SU-DHL-6 (cell line): ENCODE measurements around the gene CELA2A.
"Not testable (repeated sequence)": the region's sequence is repeated elsewhere in the genome, so short reads cannot be mapped to it uniquely, and the experiment has no call there.

Source experiments
- H2AFZ ChIP-seq: fragments of 200-600 bp; sonication (generic); 2 replicates; pipeline ENCODE4 v1.6.1; 2014; ENCODE audit warnings: low read depth, mild to moderate bottlenecking, moderate library complexity, mixed read lengths, antibody characterized with exemption, low read length; ENCODE audit not compliant: severe bottlenecking
- H3F3A ChIP-seq: fragments of 200-600 bp; shearing (Covaris generic); 2 replicates; pipeline ENCODE4 v1.6.0; 2016; ENCODE audit warnings: antibody characterized with exemption, mild to moderate bottlenecking; ENCODE audit not compliant: insufficient read depth
- H3K27ac ChIP-seq: fragments of 200-600 bp; sonication (generic); 2 replicates; pipeline ENCODE4 v1.5.1; 2016; ENCODE audit warnings: low read depth, mild to moderate bottlenecking, low read length, moderate library complexity, mixed read lengths
- H3K27me3 ChIP-seq: fragments of 200-600 bp; sonication (generic), shearing (Covaris generic); 2 replicates; pipeline ENCODE4 v1.6.0; 2014; ENCODE audit warnings: mild to moderate bottlenecking, low read length
- H3K36me3 ChIP-seq: fragments of 200-600 bp; sonication (generic); 2 replicates; pipeline ENCODE4 v1.6.1; 2014; ENCODE audit warnings: mild to moderate bottlenecking, low read length, mixed read lengths
- H3K4me2 ChIP-seq: fragments of 300-600, 200-600 bp; shearing (Covaris generic), sonication (generic); 2 replicates; pipeline ENCODE4 v1.6.0; 2014; ENCODE audit warnings: low read length, low read depth, mild to moderate bottlenecking; ENCODE audit not compliant: poor library complexity, severe bottlenecking
- H3K4me3 ChIP-seq: fragments of 200-600 bp; sonication (generic); 2 replicates; pipeline ENCODE4 v1.5.1; 2014; ENCODE audit warnings: antibody characterized with exemption, low read length, mild to moderate bottlenecking, mixed read lengths; ENCODE audit not compliant: insufficient read depth, poor library complexity, severe bottlenecking
- H3K79me2 ChIP-seq: fragments of 200-600 bp; sonication (generic); 2 replicates; pipeline ENCODE4 v1.6.1; 2014; ENCODE audit warnings: mild to moderate bottlenecking, low read length, moderate library complexity; ENCODE audit not compliant: insufficient read depth
- H3K9ac ChIP-seq: fragments of 200-600 bp; sonication (generic); 2 replicates; pipeline ENCODE4 v1.7.0; 2014; ENCODE audit warnings: mild to moderate bottlenecking, low read length
- H3K9me2 ChIP-seq: fragments of 200-600 bp; sonication (generic); replicated peaks from 2 replicates; pipeline ENCODE4 v1.6.1; 2014; ENCODE audit warnings: low read length; ENCODE audit not compliant: insufficient read depth
- H3K9me3 ChIP-seq: fragments of 200-600 bp; sonication (generic); 2 replicates; pipeline ENCODE4 v1.6.1; 2014; ENCODE audit warnings: low read length, mixed read lengths; ENCODE audit not compliant: insufficient read depth
- H4K20me1 ChIP-seq: fragments of 200-600 bp; sonication (generic); 2 replicates; pipeline ENCODE4 v1.6.1; 2014; ENCODE audit warnings: low read depth, mild to moderate bottlenecking, antibody characterized with exemption, low read length, moderate library complexity, mixed read lengths
- EZH2phosphoT487 ChIP-seq: fragments of 200-600 bp; sonication (generic), shearing (Covaris generic); conservative IDR thresholded peaks from 2 replicates; pipeline ENCODE4 v1.6.1; 2018; ENCODE audit warnings: mild to moderate bottlenecking, antibody characterized with exemption, low read length, moderate library complexity, mixed read lengths
- TF ChIP-seq, protein P1 (sequence below): fragments of 200-600 bp; sonication (generic); IDR thresholded peaks from one replicate; pipeline ENCODE4 v1.5.1; 2017; ENCODE audit warnings: antibody characterized with exemption, mild to moderate bottlenecking, low read length, moderate library complexity; ENCODE audit not compliant: insufficient read depth, poor library complexity, severe bottlenecking

CELA2A gene

DNA sequence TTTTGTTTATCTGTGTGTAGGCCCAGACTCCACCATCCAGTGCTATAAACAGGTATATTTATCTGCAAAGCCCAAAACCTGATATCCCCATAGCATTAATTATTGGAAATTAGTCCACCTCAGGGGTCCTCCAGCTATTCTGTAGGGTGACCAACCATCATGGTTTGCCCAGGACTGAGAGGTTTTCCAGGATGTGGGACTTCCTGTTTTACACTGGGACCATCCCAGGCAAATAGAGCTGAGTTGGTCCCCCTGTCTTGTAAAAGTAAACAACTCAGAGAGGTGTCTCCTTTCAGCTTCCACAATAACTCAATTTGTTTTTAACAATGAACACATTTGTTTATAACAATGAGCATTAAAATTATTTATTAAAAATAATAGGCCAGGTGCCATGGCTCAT, 11.6 kb downstream of the CELA2A start:
- Histone ChIP-seq H3K79me2 (no peaks in the 10 kb centered on the region), H4K20me1 (no peaks in the 10 kb centered on the region), H3K9ac (no peak overlapping the region), H3F3A (no peaks in the 10 kb centered on the region), H3K9me3 (no peaks in the 10 kb centered on the region), H3K27me3 (no peaks in the 10 kb centered on the region), H2AFZ (no peak overlapping the region), H3K4me3 (no peak overlapping the region), H3K4me2 (no peak overlapping the region), H3K9me2 (no peaks in the 10 kb centered on the region), H3K36me3 (no peaks in the 10 kb centered on the region), H3K27ac (no peak overlapping the region)
- TF ChIP-seq EZH2phosphoT487 = no peak
- TF ChIP-seq, protein P1, sequence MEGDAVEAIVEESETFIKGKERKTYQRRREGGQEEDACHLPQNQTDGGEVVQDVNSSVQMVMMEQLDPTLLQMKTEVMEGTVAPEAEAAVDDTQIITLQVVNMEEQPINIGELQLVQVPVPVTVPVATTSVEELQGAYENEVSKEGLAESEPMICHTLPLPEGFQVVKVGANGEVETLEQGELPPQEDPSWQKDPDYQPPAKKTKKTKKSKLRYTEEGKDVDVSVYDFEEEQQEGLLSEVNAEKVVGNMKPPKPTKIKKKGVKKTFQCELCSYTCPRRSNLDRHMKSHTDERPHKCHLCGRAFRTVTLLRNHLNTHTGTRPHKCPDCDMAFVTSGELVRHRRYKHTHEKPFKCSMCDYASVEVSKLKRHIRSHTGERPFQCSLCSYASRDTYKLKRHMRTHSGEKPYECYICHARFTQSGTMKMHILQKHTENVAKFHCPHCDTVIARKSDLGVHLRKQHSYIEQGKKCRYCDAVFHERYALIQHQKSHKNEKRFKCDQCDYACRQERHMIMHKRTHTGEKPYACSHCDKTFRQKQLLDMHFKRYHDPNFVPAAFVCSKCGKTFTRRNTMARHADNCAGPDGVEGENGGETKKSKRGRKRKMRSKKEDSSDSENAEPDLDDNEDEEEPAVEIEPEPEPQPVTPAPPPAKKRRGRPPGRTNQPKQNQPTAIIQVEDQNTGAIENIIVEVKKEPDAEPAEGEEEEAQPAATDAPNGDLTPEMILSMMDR = no peak

DNA sequence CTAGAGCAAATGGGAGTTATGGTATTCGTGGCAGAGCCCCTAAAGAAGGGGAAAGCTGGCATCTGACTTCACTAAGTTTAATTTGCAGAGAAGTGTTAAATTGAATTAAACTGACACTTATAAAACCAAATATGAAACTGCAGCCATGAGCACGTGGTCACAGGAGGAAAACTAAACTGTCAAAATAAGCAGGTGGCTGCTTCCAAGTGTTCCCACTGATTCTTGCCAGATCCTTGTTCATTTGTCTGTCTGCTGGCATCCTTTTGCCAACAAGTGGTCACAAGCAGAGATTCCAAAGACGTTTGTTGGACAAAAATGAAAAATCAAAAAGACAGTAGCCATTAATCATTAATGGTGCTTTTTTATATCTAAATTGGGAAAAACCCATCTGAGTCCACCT, 12.8 kb downstream of the CELA2A start:
- no peak for TF ChIP-seq EZH2phosphoT487
- TF ChIP-seq, protein P1 = no peak
- Histone ChIP-seq H3K4me3 (no peak overlapping the region), H3K79me2 (no peaks in the 10 kb centered on the region), H3K9ac (no peak overlapping the region), H3F3A (no peaks in the 10 kb centered on the region), H2AFZ (no peak overlapping the region), H4K20me1 (no peaks in the 10 kb centered on the region), H3K27ac (no peak overlapping the region), H3K27me3 (no peaks in the 10 kb centered on the region), H3K9me3 (no peaks in the 10 kb centered on the region), H3K36me3 (no peaks in the 10 kb centered on the region), H3K9me2 (no peaks in the 10 kb centered on the region), H3K4me2 (no peak overlapping the region)

DNA sequence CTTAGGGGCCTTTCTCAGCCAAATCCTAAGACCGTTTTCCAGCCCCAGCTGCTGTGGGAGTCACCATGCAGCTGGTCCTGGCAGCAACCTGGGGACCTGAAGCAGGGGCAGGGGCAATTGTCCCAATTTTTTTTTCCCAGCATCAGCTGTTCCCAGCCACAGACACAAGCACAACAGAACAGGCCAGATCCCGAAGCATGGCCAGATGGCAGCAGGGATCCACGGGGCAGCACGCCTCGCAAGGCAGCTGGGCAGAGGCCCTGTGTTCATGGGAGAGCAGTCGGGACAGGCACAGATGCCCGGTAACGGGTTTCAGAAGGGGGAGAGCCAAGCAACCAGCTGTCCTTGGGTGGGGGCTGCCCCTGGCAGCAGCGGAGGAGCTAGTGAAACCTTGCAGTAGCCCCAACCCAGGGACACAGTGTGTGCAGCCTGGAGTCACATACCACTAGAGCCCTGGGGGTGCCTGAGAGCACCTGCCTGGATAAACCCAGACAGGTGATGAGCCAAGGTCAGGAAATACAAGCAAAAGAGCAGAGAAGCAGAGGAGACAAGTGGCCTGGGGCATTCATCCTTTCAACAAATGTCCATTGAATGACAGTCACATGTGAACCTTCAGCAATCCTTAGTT, 13.4 kb downstream of the CELA2A start:
- H4K20me1 ChIP-seq, H3K79me2 ChIP-seq, H3K36me3 ChIP-seq, H3K9me3 ChIP-seq, H3K27me3 ChIP-seq, H3K27ac ChIP-seq, H3K4me3 ChIP-seq, H3K9ac ChIP-seq, H2AFZ ChIP-seq, H3K9me2 ChIP-seq, H3F3A ChIP-seq, H3K4me2 ChIP-seq: not testable (repeated sequence)

DNA sequence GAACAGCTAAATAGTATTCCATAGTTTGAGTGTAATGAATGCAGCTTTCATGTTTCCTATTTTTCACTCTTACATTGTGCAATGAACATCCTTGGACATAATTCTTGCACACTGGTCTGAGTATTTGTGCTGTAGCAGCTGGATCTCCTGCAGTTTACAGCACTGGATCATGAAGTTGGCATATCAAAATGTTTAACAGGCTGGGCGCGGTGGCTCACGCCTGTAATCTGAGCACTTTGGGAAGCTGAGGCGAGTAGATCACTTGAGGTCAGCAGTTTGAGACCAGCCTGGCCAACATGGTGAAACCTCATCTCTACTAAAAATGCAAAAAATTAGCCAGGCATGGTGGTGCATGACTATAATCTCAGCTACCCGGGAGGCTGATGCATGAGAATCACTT, 14.5 kb downstream of the CELA2A start:
- H3K4me3 ChIP-seq, H3K79me2 ChIP-seq, H3K27ac ChIP-seq, H3K36me3 ChIP-seq, H3K9ac ChIP-seq, H3K9me3 ChIP-seq, H3K27me3 ChIP-seq, H3K4me2 ChIP-seq, H3K9me2 ChIP-seq, H3F3A ChIP-seq, H4K20me1 ChIP-seq, H2AFZ ChIP-seq: not testable (repeated sequence)

DNA sequence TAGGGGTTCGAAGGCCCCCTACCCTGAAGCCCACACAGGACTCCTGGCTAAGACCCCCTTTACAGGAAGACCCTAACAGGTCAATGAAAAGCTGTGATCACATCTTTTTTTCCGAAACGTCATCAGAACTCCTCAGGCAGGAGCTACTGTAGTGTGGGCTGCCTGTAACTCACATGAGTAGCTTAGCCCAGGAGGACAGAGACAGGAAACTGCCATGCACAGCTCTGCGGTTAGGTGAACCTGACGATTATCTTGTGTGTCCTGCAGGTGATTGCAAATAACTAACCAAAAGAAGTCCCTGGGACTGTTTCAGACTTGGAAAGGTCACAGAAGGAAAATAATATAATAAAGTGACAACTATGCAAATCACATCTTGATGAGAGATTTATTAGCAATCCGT, 15.2 kb downstream of the CELA2A start:
- not testable (repeated sequence) for H3K4me3 ChIP-seq, H3K27ac ChIP-seq, H3K9ac ChIP-seq, H3K4me2 ChIP-seq, H3F3A ChIP-seq, H2AFZ ChIP-seq, H3K36me3 ChIP-seq, H3K9me3 ChIP-seq, H4K20me1 ChIP-seq, H3K9me2 ChIP-seq, H3K27me3 ChIP-seq, H3K79me2 ChIP-seq
